HCT116 (cell line): ENCODE measurements around the gene UCK1. TPM values are rescaled to one million over a fixed set of nuclear protein-coding genes. Genes with fewer than 3 reads are reported as not detected.
"Not testable (repeated sequence)": the region's sequence is repeated elsewhere in the genome, so short reads cannot be mapped to it uniquely, and the experiment has no call there.

Experiments used
- ATAC-seq: fragments of 200-7000 bp; cut with Tn5 transposase; 2 replicates; pipeline ENCODE4 v1.9.1; 2020; ENCODE audit warnings: mild to moderate bottlenecking, moderate library complexity
- BruUV-seq: library from RNA; stranded (reverse); fragments of 400-500 nt; replicated peaks from 2 replicates; lab custom pipeline; 2021; lab: Mats Ljungman, UMichigan
- CTCF ChIA-PET: fragments of 300-600 bp; sonication (Branson Sonifier 250); formaldehyde crosslinking; loops from one replicate; lab custom pipeline; 2021; ENCODE audit warnings: antibody characterized with exemption; lab: Charles Lee
- POLR2A ChIA-PET: fragments of 300-600, 350-600 bp; sonication (Branson Sonifier 250); formaldehyde crosslinking; loops from one replicate; lab custom pipeline; 2021; ENCODE audit warnings: antibody characterized with exemption; lab: Charles Lee
- RAD21 ChIA-PET, 2 experiments: fragments of 300-600 bp; sonication (Branson Sonifier 250); formaldehyde crosslinking; loops; one replicate each; lab custom pipeline; 2023; ENCODE audit warnings: low total read pairs in 2 of 2; ENCODE audit not compliant: uncharacterized antibody in 2 of 2, unreplicated experiment in 2 of 2, low non-redundant PET in 1 of 2; lab: Charles Lee
- DNase-seq: peaks from one replicate; pipeline ENCODE4 v3.0.0-alpha.2; 2010; ENCODE audit warnings: low read depth, low spot score
- H2AFZ ChIP-seq: fragments of 200-600 bp; shearing (Covaris generic), sonication (generic); 2 replicates; pipeline ENCODE4 v1.6.1; 2017; ENCODE audit warnings: low read depth, mixed run types, mixed read lengths, antibody characterized with exemption, low read length; ENCODE audit not compliant: poor library complexity, severe bottlenecking
- H3K27ac ChIP-seq: 2 replicates; pipeline ENCODE4 v1.5.1; 2012; ENCODE audit warnings: low read depth, low read length
- H3K27me3 ChIP-seq: fragments of 200-600 bp; sonication (generic); 2 replicates; pipeline ENCODE4 v1.6.1; 2016; ENCODE audit warnings: mixed run types, low read length, mixed read lengths; ENCODE audit not compliant: insufficient read depth
- H3K36me3 ChIP-seq, 2 experiments: fragments of 200-500 bp in 1 of 2; fragments of 200-600 bp in 1 of 2; sonication (Bioruptor generic) in 1 of 2; sonication (generic) in 1 of 2; 2 replicates each; pipeline versions ENCODE4 v1.5.1 to v1.6.1; 2014 to 2016; ENCODE audit warnings: low read length in 2 of 2, inconsistent platforms in 1 of 2, mixed read lengths in 1 of 2, mixed run types in 1 of 2; ENCODE audit not compliant: insufficient read depth in 2 of 2, control insufficient read depth in 1 of 2
- H3K4me1 ChIP-seq, 2 experiments: fragments of 200-600 bp in 1 of 2; sonication (generic) in 1 of 2; 2 replicates each; pipeline versions ENCODE4 v1.5.1 to v1.6.1; 2012 to 2017; ENCODE audit warnings: low read length in 2 of 2, inconsistent platforms in 1 of 2, mild to moderate bottlenecking in 1 of 2, mixed read lengths in 1 of 2, mixed run types in 1 of 2, moderate library complexity in 1 of 2; ENCODE audit not compliant: insufficient read depth in 2 of 2, control insufficient read depth in 1 of 2
- H3K4me2 ChIP-seq: fragments of 200-600 bp; sonication (generic); 2 replicates; pipeline ENCODE4 v1.6.1; 2017; ENCODE audit warnings: mixed run types, low read length, mixed read lengths
- H3K4me3 ChIP-seq, 2 experiments: fragments of 200-600 bp in 1 of 2; sonication (generic) in 1 of 2; replicated peaks in 1 of 2; 2 replicates each; pipeline ENCODE4 v1.5.1; 2011 to 2016; ENCODE audit warnings: low read length in 2 of 2, control low read depth in 1 of 2, low read depth in 1 of 2, mild to moderate bottlenecking in 1 of 2, mixed read lengths in 1 of 2, mixed run types in 1 of 2
- H3K79me2 ChIP-seq: fragments of 200-600 bp; sonication (generic); 2 replicates; pipeline ENCODE4 v1.6.1; 2017; ENCODE audit warnings: mild to moderate bottlenecking, mixed run types, low read length, moderate library complexity, mixed read lengths; ENCODE audit not compliant: insufficient read depth
- H3K9ac ChIP-seq: fragments of 200-600 bp; sonication (generic); 2 replicates; pipeline ENCODE4 v1.6.1; 2016; ENCODE audit warnings: low read length, mixed read lengths
- H3K9me2 ChIP-seq: fragments of 200-600 bp; sonication (generic), shearing (Covaris generic); 2 replicates; pipeline ENCODE4 v1.6.1; 2017; ENCODE audit warnings: mixed run types, mild to moderate bottlenecking, moderate library complexity; ENCODE audit not compliant: insufficient read depth
- H3K9me3 ChIP-seq, 2 experiments: fragments of 200-500 bp in 1 of 2; fragments of 200-600 bp in 1 of 2; sonication (Bioruptor generic) in 1 of 2; sonication (generic) in 1 of 2; 2 replicates each; pipeline ENCODE4 v1.6.1; 2014 to 2017; ENCODE audit warnings: low read length in 2 of 2, mixed read lengths in 2 of 2, inconsistent platforms in 1 of 2, low read depth in 1 of 2, mild to moderate bottlenecking in 1 of 2, mixed run types in 1 of 2, moderate library complexity in 1 of 2; ENCODE audit not compliant: control insufficient read depth in 1 of 2, insufficient read depth in 1 of 2
- H4K20me1 ChIP-seq: fragments of 200-600 bp; sonication (generic), shearing (Covaris generic); 2 replicates; pipeline ENCODE4 v1.6.1; 2017; ENCODE audit warnings: mixed run types, mild to moderate bottlenecking, moderate library complexity; ENCODE audit not compliant: insufficient read depth
- ELF1 ChIP-seq: IDR thresholded peaks from 2 replicates; pipeline ENCODE4 v1.6.1; 2012; ENCODE audit warnings: low read depth, borderline replicate concordance
- EZH2 ChIP-seq: fragments of 200-600 bp; sonication (generic); IDR thresholded peaks from 2 replicates; pipeline ENCODE4 v1.6.1; 2017; ENCODE audit warnings: antibody characterized with exemption, mixed run types
- FOSL1 ChIP-seq: IDR thresholded peaks from 2 replicates; pipeline ENCODE4 v1.6.1; 2012; ENCODE audit warnings: low read depth
- SIN3A ChIP-seq: IDR thresholded peaks from 2 replicates; pipeline ENCODE4 v1.6.1; 2012; ENCODE audit warnings: low read depth
- intact Hi-C: fragments of 100-400 bp; cut with micrococcal nuclease; formaldehyde crosslinking; loops from 2 replicates; pipeline ENCODE4 v1.10.0; 2022
- total RNA-seq: library from RNA; stranded (reverse); gene quantifications from one replicate; pipeline ENCODE4 v1.2.1, GENCODE V29; 2021; ENCODE audit not compliant: unreplicated experiment
- TF ChIP-seq, protein P1 (sequence below): IDR thresholded peaks from 2 replicates; pipeline ENCODE4 v1.6.1; 2012; ENCODE audit warnings: low read depth
- TF ChIP-seq, protein P2 (sequence below): IDR thresholded peaks from 2 replicates; pipeline ENCODE4 v1.6.1; 2012

Gene UCK1
- total RNA-seq, 1 experiment from 2014 or later, result 17.5 TPM

DNA sequence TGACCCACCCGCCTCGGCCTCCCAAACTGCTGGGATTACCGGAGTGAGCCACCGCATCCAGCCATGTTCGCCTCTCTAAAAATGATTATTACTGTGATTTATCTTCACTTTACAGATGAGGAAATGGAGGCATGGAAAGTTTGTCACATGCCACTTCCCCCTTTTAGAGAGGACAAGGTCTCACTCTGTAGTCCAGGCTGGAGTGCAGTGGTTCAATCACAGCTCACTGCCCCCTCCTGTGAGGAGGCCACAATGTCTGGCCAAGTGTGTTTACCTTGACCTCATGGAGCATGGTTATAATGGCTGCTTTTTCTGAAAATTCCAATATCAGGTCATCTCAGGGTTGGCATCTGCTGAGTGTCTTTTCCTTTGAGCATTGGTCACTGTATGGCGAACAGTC lies 21.0 kb upstream of the UCK1 start:
- no peak overlapping the region for H3K9ac ChIP-seq
- no peak overlapping the region for H3K4me2 ChIP-seq
- no peaks in the 10 kb centered on the region for H3K9me3 ChIP-seq
- no TSS peak for BruUV-seq
- DNase-seq, result no peak
- no peak overlapping the region for H2AFZ ChIP-seq
- TF ChIP-seq FOSL1 (no peak), EZH2 (no peak), ELF1 (no peak), SIN3A (no peak)
- TF ChIP-seq, protein P1, sequence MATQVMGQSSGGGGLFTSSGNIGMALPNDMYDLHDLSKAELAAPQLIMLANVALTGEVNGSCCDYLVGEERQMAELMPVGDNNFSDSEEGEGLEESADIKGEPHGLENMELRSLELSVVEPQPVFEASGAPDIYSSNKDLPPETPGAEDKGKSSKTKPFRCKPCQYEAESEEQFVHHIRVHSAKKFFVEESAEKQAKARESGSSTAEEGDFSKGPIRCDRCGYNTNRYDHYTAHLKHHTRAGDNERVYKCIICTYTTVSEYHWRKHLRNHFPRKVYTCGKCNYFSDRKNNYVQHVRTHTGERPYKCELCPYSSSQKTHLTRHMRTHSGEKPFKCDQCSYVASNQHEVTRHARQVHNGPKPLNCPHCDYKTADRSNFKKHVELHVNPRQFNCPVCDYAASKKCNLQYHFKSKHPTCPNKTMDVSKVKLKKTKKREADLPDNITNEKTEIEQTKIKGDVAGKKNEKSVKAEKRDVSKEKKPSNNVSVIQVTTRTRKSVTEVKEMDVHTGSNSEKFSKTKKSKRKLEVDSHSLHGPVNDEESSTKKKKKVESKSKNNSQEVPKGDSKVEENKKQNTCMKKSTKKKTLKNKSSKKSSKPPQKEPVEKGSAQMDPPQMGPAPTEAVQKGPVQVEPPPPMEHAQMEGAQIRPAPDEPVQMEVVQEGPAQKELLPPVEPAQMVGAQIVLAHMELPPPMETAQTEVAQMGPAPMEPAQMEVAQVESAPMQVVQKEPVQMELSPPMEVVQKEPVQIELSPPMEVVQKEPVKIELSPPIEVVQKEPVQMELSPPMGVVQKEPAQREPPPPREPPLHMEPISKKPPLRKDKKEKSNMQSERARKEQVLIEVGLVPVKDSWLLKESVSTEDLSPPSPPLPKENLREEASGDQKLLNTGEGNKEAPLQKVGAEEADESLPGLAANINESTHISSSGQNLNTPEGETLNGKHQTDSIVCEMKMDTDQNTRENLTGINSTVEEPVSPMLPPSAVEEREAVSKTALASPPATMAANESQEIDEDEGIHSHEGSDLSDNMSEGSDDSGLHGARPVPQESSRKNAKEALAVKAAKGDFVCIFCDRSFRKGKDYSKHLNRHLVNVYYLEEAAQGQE, result no peak
- TF ChIP-seq, protein P2, sequence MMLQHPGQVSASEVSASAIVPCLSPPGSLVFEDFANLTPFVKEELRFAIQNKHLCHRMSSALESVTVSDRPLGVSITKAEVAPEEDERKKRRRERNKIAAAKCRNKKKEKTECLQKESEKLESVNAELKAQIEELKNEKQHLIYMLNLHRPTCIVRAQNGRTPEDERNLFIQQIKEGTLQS, result no peak
- TF ChIP-seq, all 23 proteins: peak for 0
- H3K27me3 ChIP-seq, result no peaks in the 10 kb centered on the region
- ATAC-seq, result no peak
- ChIA-PET POLR2A (no interaction called here), CTCF (no interaction called here), RAD21 (no interaction called here)
- no peaks in the 10 kb centered on the region for H3K4me1 ChIP-seq
- intact Hi-C loops, result no loop called here
- H3K27ac ChIP-seq, result no peak overlapping the region
- no peaks in the 10 kb centered on the region for H3K9me2 ChIP-seq
- H4K20me1 ChIP-seq, result no peaks in the 10 kb centered on the region
- H3K36me3 ChIP-seq, result no peaks in the 10 kb centered on the region
- H3K4me3 ChIP-seq, result no peak overlapping the region
- no peaks in the 10 kb centered on the region for H3K79me2 ChIP-seq

DNA sequence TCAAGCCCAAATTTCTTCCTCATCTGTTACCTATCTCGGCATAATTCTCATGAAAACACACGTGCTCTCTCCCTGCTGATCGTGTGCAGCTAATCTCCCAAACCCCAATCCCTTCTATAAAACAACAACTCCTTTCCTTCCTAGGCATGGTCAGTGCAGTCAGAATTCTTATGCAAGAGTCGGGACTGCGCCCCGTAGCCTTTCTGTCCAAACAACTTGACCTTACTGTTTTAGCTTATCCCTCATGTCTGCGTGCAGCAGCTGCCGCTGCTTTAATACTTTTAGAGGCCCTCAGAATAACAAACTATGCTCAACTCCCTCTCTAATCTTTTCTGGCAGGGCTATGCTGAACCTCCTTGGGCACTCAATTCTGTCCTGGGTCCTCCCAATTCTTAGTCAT lies 19.4 kb upstream of the UCK1 start:
- BruUV-seq, H3K27me3 ChIP-seq, H3K9me3 ChIP-seq, H3K4me2 ChIP-seq, intact Hi-C loops, H3K9ac ChIP-seq, H3K27ac ChIP-seq, H3K4me1 ChIP-seq, RAD21 ChIA-PET, H3K36me3 ChIP-seq, H4K20me1 ChIP-seq, DNase-seq, H3K79me2 ChIP-seq, POLR2A ChIA-PET, ATAC-seq, H3K9me2 ChIP-seq, H3K4me3 ChIP-seq, H2AFZ ChIP-seq: not testable (repeated sequence)
- CTCF ChIA-PET, result interaction anchor here (0.7 kb wide), 1 partner anchor 399 kb away, joined by 3 read pairs; no protein-coding TSS in a partner anchor

DNA sequence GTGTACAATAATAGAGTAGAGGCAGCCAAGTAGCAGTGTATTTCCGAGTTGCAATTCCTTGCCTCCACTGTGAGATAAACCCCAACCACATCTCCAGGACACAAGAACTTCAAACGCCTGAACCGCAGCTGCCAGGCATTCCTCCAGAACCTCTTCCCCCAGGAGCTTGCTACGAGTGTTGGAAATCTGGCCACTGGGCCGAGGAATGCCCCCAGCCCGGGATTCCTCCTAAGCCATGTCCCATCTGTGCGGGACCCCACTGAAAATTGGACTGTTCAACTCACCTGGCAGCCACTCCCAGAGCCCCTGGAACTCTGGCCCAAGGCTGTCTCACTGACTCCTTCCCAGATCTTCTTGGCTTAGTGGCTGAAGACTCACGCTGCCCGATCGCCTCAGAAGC lies 18.1 kb upstream of the UCK1 start:
- RAD21 ChIA-PET, H3K27me3 ChIP-seq, H2AFZ ChIP-seq: not testable (repeated sequence)

More for the DNA sequence above, 18.1 kb upstream of the UCK1 start:
- H4K20me1 ChIP-seq, DNase-seq, H3K9me3 ChIP-seq, BruUV-seq, H3K4me3 ChIP-seq, H3K4me1 ChIP-seq, H3K9me2 ChIP-seq, ATAC-seq, H3K9ac ChIP-seq, POLR2A ChIA-PET, H3K79me2 ChIP-seq, H3K27ac ChIP-seq, CTCF ChIA-PET, H3K36me3 ChIP-seq, H3K4me2 ChIP-seq, intact Hi-C loops: not testable (repeated sequence)
